ENCODE results near the gene ATXN10. TPM values are rescaled to one million over a fixed set of nuclear protein-coding genes. Genes with fewer than 3 reads are reported as not detected.

Gene ATXN10
- total RNA-seq, 4 donors from 2014 or later = 110 to 145 (median 134) TPM

DNA sequence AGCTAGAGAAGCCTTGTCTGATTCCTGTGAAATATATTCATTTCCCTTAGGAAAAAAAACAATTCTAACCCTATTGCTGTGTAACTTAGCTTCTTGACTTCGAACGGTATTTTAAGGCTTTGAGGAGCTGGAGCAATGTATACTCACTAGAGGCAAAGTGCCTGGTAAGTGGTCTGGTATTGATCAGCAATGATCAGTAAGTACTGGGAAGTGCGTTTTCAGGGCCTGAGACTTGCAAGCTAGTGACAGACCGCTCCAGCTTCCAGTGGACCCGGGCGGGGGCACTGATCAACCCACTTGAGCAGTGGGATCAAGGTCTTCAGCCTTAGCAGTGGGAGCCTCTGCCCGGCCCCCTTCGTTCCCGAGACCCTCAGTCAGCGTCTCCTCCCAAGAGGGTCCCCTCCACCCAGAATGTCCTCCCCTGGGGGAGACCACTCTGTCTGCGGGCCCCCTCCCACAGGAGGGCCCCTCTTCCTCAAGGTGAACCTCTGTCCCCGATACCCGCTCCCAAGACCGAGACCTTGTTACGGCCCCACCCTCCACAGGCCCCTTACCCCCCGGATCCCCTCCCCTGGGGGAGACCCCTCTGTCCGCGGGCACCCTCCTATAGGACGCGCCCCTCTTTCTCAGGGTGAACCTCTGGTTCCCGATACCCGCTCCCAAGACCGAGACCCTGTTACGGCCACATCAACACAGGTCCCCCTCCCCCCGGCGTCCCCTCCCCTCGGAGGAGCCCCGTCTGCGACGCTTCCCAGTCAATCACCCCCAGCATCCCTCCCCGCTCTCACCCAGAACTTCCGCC lies 452 bp upstream of the ATXN10 start:
- Histone ChIP-seq H3K27me3 (no peaks in the 10 kb centered on the region), H3K4me3 (replicated peaks in 1 of 3) (peak overlapping the region; percentile 41 to 64 (median 63)), H3K36me3 (no peaks in the 10 kb centered on the region), H3K27ac (peak overlapping the region; percentile 69 to 88 (median 85)), H3K9me3 (no peaks in the 10 kb centered on the region), H3K4me1 (peaks cover 21 to 24% of the 10 kb centered on the region in 2 donors)
- 6 to 9% methylated on average over 21 to 31 of the region's 32 CpGs for WGBS, 2 donors
- peak; percentile 10 to 14 for DNase-seq
- no peak for TF ChIP-seq POLR2A (IDR thresholded peaks at IDR 0.05)
- intact Hi-C loops (cut with DNase I) = no loop called here

DNA sequence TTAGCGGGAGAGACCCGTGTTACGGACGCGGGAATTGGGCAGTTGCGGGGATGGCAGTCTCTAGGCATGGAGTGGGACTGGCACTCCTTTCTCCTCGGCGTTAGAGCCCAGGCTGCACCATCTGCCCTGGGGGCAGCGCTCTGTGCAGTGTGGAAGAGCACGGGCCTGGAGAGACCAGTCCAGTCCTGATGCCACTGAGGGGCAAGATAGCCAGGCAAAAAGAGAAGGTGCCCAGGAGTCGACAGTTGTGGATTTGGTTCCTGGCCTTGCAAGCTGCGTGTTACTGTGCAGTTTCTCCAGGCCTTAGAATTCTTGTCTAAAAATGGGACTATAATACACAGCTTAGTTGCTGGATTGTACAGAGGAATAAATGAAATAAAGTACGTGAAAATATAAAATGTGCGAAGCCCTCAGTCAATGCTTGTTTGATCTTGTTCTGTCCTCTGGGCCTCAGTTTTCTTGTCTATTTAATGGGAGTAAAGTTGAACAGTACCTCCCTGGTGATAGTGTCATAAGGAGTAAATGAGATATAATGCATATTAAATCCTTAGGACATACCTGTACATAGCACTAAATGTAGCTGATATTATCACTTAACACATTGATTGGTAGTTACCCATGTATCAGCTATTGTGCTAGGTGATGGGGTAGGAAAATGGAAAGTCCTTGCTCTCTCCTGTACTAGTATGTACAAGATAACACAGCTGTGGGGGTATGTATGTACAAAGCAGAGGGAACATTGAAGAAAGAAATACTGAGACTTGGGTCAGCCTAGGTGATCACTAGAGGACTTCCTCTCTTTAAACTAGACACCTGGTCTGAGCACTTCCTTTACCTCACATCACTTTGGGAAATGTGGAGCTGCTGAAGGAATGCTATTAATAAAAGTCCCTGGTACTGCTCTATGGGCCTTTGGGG lies 1.2 kb downstream of the ATXN10 start:
- peaks cover 24 to 25% of the 10 kb centered on the region in 2 donors for H3K4me1 ChIP-seq
- no peaks in the 10 kb centered on the region for H3K27me3 ChIP-seq
- TF ChIP-seq CTCF (IDR thresholded peaks at IDR 0.05) (no peak), POLR2A (IDR thresholded peaks at IDR 0.05) (no peak)
- DNase-seq = peak in 1 of 2 donors; percentile 27
- H3K9me3 ChIP-seq = no peaks in the 10 kb centered on the region
- intact Hi-C loops (cut with DNase I) = no loop called here
- peak overlapping the region; percentile 41 to 64 (median 63) for H3K4me3 ChIP-seq (replicated peaks in 1 of 3)
- peak overlapping the region in 2 of 3 donors; percentile 85 to 88 for H3K27ac ChIP-seq
- WGBS, 2 donors = 17 to 40% methylated on average over 5 to 12 of the region's 14 CpGs
- no peaks in the 10 kb centered on the region for H3K36me3 ChIP-seq

DNA sequence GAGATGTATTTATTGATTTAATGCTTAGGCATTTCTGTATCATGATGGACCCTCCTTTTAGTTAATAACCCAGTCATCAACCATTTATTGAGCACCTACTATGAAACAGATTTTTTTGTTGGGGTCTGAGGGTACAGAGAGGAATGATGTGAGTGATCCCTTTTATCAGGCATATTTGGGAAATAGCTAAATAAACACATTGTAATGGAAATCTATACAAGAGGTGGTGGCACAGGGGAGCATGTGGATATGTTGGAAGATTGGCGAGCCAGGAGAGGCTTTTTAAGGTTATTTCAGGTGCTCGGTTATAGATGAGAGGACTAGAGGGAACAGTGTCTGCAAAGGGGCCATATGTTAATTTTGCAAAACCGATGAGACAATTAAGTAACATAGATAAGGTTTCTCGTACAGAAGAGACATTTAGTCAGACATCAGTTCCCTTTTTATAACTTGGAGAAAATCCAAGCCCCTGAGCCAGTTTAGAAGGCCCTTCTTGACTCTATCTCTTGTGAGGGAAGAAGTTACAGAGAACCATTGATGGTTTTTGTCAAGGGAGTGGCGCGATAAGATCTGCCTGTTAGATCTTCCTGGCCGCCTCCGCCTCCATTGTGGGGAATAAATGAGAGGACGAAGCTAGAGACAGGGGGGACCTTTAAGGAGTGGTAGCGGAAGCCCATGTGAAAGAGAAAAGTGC lies 2.0 kb downstream of the ATXN10 start:
- no peaks in the 10 kb centered on the region for H3K36me3 ChIP-seq
- 90 to 91% methylated on average over 10 of the region's 10 CpGs for WGBS, 2 donors
- H3K27me3 ChIP-seq = no peaks in the 10 kb centered on the region
- DNase-seq = no peak
- intact Hi-C loops (cut with DNase I) = no loop called here
- H3K4me1 ChIP-seq = peaks cover 24 to 25% of the 10 kb centered on the region in 2 donors
- TF ChIP-seq CTCF (IDR thresholded peaks at IDR 0.05) = no peak
- no peak for TF ChIP-seq POLR2A (IDR thresholded peaks at IDR 0.05)
- H3K27ac ChIP-seq = no peak overlapping the region
- H3K9me3 ChIP-seq = no peaks in the 10 kb centered on the region
- H3K4me3 ChIP-seq (replicated peaks in 1 of 3) = no peak overlapping the region

GRCh38 chr22:45676024-45676423 lies 4.4 kb downstream of the ATXN10 start:
- intact Hi-C loops (cut with DNase I) = no loop called here
- no peak overlapping the region for H3K27ac ChIP-seq
- H3K36me3 ChIP-seq = no peaks in the 10 kb centered on the region
- peaks cover 24 to 28% of the 10 kb centered on the region in 2 donors for H3K4me1 ChIP-seq
- no peaks in the 10 kb centered on the region for H3K27me3 ChIP-seq
- no peaks in the 10 kb centered on the region for H3K9me3 ChIP-seq
- 97 to 98% methylated on average over 4 of the region's 4 CpGs for WGBS, 2 donors
- TF ChIP-seq CTCF (IDR thresholded peaks at IDR 0.05) (no peak), POLR2A (IDR thresholded peaks at IDR 0.05) (no peak)
- no peak overlapping the region for H3K4me3 ChIP-seq (replicated peaks in 1 of 3)
- DNase-seq = no peak

DNA sequence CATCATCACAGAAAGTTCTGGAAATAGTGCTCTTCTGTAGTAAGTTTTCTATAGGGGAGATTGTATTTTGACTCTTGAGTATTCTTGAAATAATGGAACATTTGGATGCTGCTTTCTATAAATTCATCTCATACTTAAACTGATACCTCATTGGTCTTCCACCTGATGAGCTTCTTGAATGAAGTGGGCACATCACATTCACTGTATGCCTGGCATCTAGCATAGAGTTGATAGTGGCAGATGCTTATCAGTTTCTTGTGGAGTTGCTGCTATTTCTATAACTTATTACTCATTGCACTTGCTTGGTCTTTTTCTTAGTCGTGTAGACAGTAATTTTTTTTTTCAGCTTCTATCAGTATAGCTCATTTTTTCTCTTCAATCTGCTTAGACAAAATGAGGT lies 5.4 kb downstream of the ATXN10 start:
- no peak for TF ChIP-seq POLR2A (IDR thresholded peaks at IDR 0.05)
- TF ChIP-seq CTCF (IDR thresholded peaks at IDR 0.05) = no peak
- Histone ChIP-seq H3K27me3 (no peaks in the 10 kb centered on the region), H3K9me3 (no peaks in the 10 kb centered on the region), H3K36me3 (no peaks in the 10 kb centered on the region), H3K27ac (no peak overlapping the region), H3K4me1 (peaks cover 25 to 28% of the 10 kb centered on the region in 2 donors), H3K4me3 (replicated peaks in 1 of 3) (no peak overlapping the region)
- intact Hi-C loops (cut with DNase I) = no loop called here
- DNase-seq = no peak
- WGBS, 2 donors = 85 to 89% methylated on average over 1 of the region's 1 CpG
